Endothelial cell (in vitro differentiated cells): ENCODE measurements around the gene SMIM7. TPM values are rescaled to one million over a fixed set of nuclear protein-coding genes. Genes with fewer than 3 reads are reported as not detected.
A peak's percentile ranks its signal among the peaks of the same experiment; 100 is the strongest.

ENCODE experiments used
- DNase-seq: peaks from one replicate; pipeline ENCODE4 v3.0.0; 2021; ENCODE audit warnings: low spot score
- H3K27ac Mint-ChIP-seq: one replicate; pipeline ENCODE4 v1.8.0; 2021; ENCODE audit warnings: mixed read lengths, inconsistent platforms; ENCODE audit not compliant: unreplicated experiment
- H3K27me3 Mint-ChIP-seq: one replicate; pipeline ENCODE4 v1.8.0; 2021; ENCODE audit warnings: mild to moderate bottlenecking, moderate library complexity, mixed read lengths, inconsistent platforms; ENCODE audit not compliant: unreplicated experiment
- H3K36me3 Mint-ChIP-seq: one replicate; pipeline ENCODE4 v1.8.0; 2021; ENCODE audit warnings: mild to moderate bottlenecking, low read depth, mixed read lengths, inconsistent platforms; ENCODE audit not compliant: unreplicated experiment
- H3K4me1 Mint-ChIP-seq: one replicate; pipeline ENCODE4 v1.8.0; 2021; ENCODE audit warnings: mild to moderate bottlenecking, mixed read lengths, inconsistent platforms; ENCODE audit not compliant: unreplicated experiment
- H3K4me3 Mint-ChIP-seq: one replicate; pipeline ENCODE4 v1.8.0; 2021; ENCODE audit warnings: mild to moderate bottlenecking, mixed read lengths, inconsistent platforms; ENCODE audit not compliant: unreplicated experiment
- H3K9me3 Mint-ChIP-seq: one replicate; pipeline ENCODE4 v1.8.0; 2021; ENCODE audit warnings: mixed read lengths, inconsistent platforms; ENCODE audit not compliant: unreplicated experiment
- CTCF ChIP-seq: fragments of 200-600 bp; sonication (generic); IDR thresholded peaks from one replicate; pipeline ENCODE4 v1.5.0; 2021; ENCODE audit warnings: antibody characterized with exemption; ENCODE audit not compliant: unreplicated experiment
- total RNA-seq: library from RNA; stranded (reverse); fragmentation: NEBNext Ultra II Directional; extraction: Animal tissue kit (Norgen Biotek cat#: 25700); gene quantifications from one replicate; pipeline ENCODE4 v1.2.1, GENCODE V29; 2021; ENCODE audit not compliant: unreplicated experiment

Gene SMIM7
- total RNA-seq, 1 donor from 2014 or later = 53.2 TPM

- Mint-ChIP-seq H3K27ac (no peak overlapping the region), H3K9me3 (no peaks in the 10 kb centered on the region), H3K4me1 (no peaks in the 10 kb centered on the region), H3K36me3 (peaks cover 16% of the 10 kb centered on the region), H3K27me3 (peaks cover 1% of the 10 kb centered on the region), H3K4me3 (no peak overlapping the region)
- no peak for DNase-seq
- TF ChIP-seq CTCF = no peak
Observed at GRCh38 chr19:16638666-16639065, 21.3 kb downstream of the SMIM7 start.

- peaks cover 14% of the 10 kb centered on the region for H3K36me3 Mint-ChIP-seq
- H3K27me3 Mint-ChIP-seq = peaks cover 1% of the 10 kb centered on the region
- no peak overlapping the region for H3K4me3 Mint-ChIP-seq
- no peaks in the 10 kb centered on the region for H3K9me3 Mint-ChIP-seq
- no peak overlapping the region for H3K27ac Mint-ChIP-seq
- H3K4me1 Mint-ChIP-seq = no peaks in the 10 kb centered on the region
- TF ChIP-seq CTCF = no peak
- no peak for DNase-seq
Observed at GRCh38 chr19:16637535-16637934, 22.4 kb downstream of the SMIM7 start.

GRCh38 chr19:16631465-16631864 is 28.5 kb downstream of the SMIM7 start:
- peaks cover 6% of the 10 kb centered on the region for H3K27me3 Mint-ChIP-seq
- no peak overlapping the region for H3K4me3 Mint-ChIP-seq
- H3K9me3 Mint-ChIP-seq = no peaks in the 10 kb centered on the region
- no peak overlapping the region for H3K27ac Mint-ChIP-seq
- H3K36me3 Mint-ChIP-seq = peaks cover 4% of the 10 kb centered on the region
- no peak for DNase-seq
- no peak for TF ChIP-seq CTCF
- H3K4me1 Mint-ChIP-seq = peaks cover 11% of the 10 kb centered on the region

- no peak for DNase-seq
- Mint-ChIP-seq H3K9me3 (no peaks in the 10 kb centered on the region), H3K4me1 (peaks cover 23% of the 10 kb centered on the region), H3K27me3 (peaks cover 8% of the 10 kb centered on the region), H3K27ac (peak overlapping the region; percentile 64), H3K4me3 (peak overlapping the region; percentile 94), H3K36me3 (peaks cover 11% of the 10 kb centered on the region)
- TF ChIP-seq CTCF = no peak
Observed at GRCh38 chr19:16628984-16629691, 30.8 kb downstream of the SMIM7 start.

GRCh38 chr19:16628183-16628983 is 31.6 kb downstream of the SMIM7 start, which contains the start of gene MED26:
Gene MED26 (minus strand): TSS chr19:16628204. CDS start chr19:16627943, 261 bp downstream.
- peak; percentile 98 for DNase-seq
- H3K4me1 Mint-ChIP-seq = peaks cover 26% of the 10 kb centered on the region
- peak within 1 kb of the TSS; percentile 95 for H3K4me3 Mint-ChIP-seq
- peak within 1 kb of the TSS; percentile 75 for H3K27ac Mint-ChIP-seq
- H3K27me3 Mint-ChIP-seq = peaks cover 9% of the 10 kb centered on the region
- no peak for TF ChIP-seq CTCF
- no peaks in the 10 kb centered on the region for H3K9me3 Mint-ChIP-seq
- H3K36me3 Mint-ChIP-seq = peaks cover 14% of the 10 kb centered on the region
